Loucy (cell line): ENCODE results near the gene SYTL1.

ENCODE experiments used
- EZH2phosphoT487 ChIP-seq: fragments of 200-600 bp; IDR thresholded peaks from 2 replicates; pipeline ENCODE4 v1.6.1; 2018; ENCODE audit warnings: antibody characterized with exemption, mild to moderate bottlenecking, moderate library complexity, borderline replicate concordance
- TF ChIP-seq, protein P1 (sequence below): fragments of 200-600 bp; sonication (generic); conservative IDR thresholded peaks from 2 replicates; pipeline ENCODE4 v1.5.1; 2014; ENCODE audit warnings: mild to moderate bottlenecking, antibody characterized with exemption, low read length

DNA sequence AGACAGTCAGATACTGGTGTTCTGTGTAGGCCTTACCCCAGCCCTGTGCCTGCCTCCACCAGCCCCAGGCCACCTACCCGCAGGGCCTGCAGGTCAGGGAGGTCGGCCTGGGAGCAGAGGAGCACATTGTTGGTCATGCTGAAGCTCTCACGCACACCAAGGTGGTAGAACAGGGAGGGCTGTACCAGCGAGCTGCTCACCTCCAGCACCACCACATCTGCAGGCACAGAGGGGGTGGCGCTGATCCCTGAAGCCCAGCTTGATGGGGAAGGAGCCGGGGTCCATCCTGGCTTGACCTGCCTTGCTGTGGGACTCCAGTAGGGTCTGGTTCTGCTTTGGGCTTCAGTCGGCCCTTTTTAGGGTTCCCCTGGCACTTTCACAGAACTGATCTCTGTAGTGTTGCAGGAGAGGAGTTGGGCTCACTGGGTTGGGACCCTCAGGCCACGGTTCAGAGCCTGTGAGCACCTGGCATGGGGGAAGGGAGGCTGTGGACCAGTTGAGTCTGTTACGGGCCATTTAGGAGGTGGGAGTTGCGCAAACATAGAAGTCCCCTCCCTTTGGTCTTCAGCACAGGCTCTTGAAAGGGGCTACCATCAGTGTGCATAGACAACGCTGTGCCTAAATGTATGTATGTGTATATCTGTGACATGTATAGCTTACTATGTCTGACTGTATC lies 23.0 kb downstream of the SYTL1 start:
- TF ChIP-seq, protein P1, sequence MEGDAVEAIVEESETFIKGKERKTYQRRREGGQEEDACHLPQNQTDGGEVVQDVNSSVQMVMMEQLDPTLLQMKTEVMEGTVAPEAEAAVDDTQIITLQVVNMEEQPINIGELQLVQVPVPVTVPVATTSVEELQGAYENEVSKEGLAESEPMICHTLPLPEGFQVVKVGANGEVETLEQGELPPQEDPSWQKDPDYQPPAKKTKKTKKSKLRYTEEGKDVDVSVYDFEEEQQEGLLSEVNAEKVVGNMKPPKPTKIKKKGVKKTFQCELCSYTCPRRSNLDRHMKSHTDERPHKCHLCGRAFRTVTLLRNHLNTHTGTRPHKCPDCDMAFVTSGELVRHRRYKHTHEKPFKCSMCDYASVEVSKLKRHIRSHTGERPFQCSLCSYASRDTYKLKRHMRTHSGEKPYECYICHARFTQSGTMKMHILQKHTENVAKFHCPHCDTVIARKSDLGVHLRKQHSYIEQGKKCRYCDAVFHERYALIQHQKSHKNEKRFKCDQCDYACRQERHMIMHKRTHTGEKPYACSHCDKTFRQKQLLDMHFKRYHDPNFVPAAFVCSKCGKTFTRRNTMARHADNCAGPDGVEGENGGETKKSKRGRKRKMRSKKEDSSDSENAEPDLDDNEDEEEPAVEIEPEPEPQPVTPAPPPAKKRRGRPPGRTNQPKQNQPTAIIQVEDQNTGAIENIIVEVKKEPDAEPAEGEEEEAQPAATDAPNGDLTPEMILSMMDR = no peak
- TF ChIP-seq EZH2phosphoT487 = no peak
